ENCODE measurements around the gene PMAIP1.

PMAIP1 gene

DNA sequence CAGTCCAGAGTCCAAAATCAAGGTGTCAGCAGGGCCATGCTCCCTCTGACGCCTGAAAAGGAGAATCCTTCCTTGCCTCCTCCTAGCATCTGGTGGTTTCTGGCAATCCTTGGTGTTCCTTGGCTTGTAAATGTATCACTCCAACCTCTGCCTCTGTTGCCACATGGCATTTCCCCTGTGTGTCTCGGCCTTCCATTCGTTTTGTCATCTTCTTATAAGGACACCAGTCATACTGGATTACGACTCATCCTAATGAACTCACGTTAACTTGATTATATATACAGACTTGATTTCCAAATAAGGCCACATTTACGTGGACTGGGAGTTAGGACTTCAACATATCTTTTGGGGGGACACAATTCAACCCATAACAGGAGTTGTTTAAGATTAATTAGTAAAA lies 15.8 kb downstream of the PMAIP1 start:
- peak in 3 of 4 experiments; percentile 32 to 63 (median 49) for DNase-seq

DNA sequence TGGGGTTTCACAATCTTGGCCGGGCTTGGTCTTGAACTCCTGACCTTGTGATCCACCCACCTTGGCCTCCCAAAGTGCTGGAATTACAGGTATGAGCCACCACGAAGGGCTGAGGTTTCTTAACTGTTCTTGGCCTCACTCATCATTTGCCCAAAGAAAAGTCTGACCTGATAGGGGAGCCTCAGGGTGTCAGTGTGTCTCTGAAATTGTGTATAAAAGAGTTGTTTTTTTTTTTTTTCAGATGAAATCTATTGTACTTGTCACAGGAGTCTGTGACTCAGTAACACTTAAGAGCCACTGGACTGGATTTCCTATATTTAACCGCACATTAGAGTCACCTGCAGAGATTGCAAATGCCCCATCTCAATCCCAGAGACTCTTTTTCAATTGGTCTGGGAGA lies 16.9 kb downstream of the PMAIP1 start:
- no peak for DNase-seq

DNA sequence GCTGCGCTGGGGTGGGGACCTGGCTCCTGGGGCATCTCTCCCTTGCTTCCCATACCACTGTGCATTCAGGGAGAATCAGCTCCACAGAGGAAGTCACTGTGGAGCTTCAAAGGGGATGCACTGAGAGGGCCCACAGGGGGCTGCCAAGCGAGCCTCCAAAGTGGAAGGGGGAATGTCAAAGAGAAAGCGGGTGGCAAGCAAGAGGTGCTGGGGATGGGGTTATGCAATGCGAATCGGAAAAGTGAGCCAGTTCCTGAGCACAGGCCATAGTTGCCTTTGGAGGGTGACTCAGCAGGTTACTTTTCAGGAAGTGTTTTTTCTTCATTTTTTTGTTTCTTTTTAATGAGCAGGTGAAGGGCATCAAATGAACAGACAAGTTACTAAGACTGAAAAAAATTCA lies 17.6 kb downstream of the PMAIP1 start:
- DNase-seq = peak; percentile 56 to 81 (median 76)

DNA sequence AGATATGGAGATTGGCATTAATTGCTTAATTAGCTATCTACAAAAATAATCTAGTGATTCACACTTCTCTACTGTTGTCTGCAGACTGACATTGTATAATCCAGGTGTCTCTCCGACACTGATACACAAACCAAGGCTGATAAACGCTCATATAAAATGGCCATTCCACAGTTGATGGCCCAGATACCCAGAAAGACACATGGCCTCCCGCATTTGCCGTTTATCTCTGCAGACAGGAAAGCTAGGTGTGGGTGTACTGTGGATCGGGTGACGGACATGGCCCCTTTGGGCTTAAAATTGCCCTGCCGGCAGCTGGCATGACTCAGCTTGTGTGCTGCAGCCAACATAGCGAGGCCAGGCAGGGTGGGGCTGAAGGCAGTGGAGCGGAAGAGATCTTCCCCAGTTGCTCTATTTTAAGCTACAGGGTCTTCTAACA lies 18.5 kb downstream of the PMAIP1 start:
- DNase-seq = peak; percentile 49 to 79 (median 76)

DNA sequence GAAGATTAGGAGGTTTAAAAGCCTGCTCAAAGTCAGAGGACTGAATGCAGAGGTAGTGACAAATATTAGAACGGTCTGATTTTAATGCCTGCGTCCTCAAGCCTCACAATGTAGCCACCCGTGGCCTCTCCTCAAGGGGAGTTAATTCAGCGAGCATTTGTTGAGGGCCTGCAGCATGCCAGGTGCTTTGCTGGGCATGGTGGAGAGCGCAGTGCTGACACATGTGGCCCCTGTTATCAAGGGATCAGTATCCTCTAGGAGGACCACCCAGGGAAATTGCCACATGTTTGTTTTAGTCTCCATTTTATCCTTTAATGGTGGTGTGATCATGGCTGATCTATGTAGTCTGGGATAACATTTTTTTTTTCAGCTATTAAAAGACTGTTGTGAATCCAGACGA lies 19.2 kb downstream of the PMAIP1 start:
- no peak for DNase-seq

DNA sequence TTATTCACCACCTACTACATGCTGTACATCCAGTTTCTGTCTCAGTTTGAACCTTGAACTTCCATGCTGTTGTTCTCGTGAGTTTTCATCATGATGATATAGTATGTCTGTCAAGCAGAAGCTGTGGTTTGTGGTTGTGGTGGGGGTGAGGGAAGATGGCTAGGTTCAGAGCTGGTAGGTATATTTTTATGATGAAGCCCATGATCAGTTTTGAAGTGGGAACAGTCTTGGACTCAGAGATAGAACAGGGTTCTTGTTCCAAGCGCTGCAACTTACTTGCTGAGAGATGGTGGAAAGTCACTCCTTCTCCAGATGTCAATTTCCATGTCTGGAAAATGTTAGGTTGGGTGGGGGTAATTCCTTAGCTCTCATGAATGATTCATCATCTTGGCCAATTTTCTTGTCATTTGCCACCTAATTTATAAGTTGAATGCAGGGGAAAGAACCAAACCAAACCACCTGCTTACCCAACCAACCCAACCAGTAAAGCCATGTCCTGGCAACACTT lies 21.6 kb downstream of the PMAIP1 start:
- peak; percentile 43 to 73 (median 65) for DNase-seq

DNA sequence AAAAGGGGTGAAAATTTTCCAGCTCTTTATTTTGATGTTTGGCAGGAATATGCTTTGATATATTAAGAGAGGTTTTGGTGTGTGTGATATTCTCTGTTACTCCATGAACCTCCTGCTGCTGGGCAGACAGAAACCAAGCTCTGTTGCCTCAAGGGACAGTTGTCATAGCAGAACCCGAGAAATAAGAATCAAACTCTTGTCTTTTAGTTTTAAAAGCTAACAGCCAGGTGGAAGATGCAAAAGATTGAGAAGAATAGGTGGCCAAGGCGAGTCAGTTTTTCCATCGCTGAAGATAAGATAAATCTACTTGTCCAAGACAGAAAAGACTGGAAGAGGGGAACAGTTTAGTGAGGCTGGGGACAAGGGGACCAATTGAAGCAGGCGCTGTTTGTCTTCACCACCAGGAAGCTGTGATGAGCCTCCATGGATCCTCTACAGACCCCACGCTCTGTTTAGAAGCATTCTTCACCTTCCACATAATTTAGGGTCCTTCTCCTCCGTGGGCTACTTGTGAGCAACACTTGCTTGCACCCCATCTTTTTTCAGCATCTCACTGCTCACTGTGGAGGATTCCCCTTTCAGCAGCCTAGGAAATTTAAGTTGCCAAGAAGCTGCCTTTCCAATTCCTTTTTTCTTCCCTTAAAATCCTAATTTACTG lies 23.9 kb downstream of the PMAIP1 start:
- DNase-seq = no peak

DNA sequence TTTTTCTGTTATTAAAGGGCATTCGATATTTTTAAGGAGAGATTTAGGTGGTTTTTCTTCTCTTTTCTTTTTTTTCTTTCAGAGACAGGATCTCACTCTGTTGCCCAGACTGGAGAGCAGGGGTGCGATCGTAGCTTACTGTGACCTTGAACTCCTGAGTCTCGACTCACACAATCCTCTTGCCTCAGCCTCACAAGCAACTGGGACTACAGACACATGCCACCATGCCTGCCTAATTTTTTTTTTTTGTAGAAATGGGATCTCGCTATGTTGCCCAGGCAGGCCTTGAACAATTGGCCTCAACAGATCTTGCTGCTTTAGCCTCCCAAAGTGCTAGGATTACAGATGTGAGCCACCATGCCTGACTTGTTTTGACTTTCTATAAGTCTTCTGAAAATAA lies 26.3 kb downstream of the PMAIP1 start:
- DNase-seq = no peak

DNA sequence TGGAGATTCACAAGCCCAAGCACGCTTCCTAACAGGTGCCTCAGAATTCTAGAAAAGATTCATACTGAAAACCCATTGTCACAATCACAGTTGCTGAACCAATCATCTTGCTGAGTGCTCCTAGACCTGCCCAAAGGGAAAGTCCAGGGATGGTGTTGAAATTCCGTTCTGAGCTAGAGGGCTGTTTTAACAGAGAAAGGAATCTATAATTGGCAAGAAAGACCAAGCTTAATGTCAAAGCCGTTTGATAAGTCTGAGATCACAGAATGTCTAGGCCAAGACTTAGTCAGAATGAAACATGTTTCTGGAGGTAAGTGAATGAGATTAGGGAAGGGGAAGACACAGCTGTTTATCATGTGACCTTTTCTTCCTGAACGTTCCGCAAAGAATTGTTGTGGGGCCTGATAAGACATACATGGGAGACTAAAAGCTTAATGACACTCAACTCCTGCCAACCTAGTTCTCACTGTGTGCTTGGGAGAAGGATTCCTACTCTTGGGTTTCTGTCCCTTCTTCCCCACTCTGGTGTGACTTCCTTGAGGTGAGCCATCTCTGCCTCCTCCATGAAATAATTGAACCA lies 27.5 kb downstream of the PMAIP1 start:
- peak in 3 of 4 experiments; percentile 23 to 39 (median 25) for DNase-seq

DNA sequence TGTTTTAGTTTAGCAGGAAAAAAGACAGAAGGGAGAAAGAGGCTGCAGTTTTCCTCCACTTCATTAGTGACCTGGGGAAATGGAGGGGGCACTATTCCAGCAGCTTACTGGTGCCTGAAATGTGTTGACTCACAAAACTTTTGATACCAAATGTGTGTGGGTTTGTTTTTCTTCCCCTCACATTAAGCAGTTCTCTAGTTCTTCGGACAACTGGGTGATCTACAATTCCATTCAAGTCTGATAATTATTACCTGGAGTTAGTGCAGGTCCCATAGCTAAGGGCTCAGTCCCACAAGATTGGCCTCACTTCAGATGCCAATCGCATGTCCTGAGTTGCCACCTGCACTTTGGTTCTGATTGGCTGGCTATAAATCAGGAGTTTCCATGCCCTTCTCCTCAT lies 28.4 kb downstream of the PMAIP1 start:
- DNase-seq = no peak

DNA sequence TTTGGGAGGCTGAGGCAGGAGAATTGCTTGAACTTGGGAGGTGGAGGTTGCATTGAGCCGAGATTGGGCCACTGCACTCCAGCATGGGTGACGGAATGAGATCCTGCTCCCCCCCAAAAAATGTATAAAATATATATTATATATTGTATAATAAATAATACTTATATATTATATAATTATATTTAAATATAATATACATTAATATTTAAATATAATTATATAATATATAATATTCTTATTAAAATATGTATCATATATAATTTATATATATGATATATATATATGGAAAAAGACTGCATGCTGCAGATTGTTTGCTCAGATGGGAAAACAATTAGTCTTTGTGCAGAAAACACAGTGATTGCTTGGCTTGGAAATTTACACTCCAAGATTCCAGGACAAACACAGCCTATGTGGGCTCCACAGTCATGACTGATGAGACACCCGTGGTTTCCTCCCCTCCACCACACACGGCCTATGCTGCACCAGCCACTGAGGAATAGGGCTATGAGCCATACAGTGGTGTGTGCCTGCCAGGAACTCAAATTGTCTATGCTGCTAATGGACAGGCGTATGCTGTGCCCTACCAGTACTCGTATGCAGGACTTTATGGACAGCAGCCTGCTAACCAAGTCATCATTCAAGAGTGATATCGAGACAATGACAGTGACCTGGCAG lies 30.0 kb downstream of the PMAIP1 start:
- DNase-seq = peak in 1 of 4 experiments; percentile 10

DNA sequence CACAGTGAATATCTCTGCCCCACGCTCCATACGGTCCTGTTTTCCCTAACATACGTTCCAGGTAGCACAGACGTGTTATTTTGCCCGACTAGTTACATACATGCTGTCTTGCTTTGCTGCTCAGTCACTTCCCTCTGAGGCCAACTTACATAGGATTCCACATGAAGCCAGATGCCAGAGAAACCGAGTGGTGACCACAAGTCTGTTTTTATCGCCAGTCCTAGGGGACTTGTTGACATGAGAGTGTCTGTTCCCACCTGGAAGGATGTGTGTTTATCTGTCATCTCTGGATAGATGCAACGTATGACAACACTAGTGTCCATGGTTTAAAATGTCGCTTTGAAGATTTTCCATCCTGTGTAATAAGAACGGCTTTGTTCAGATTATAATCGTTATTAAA lies 32.6 kb downstream of the PMAIP1 start:
- DNase-seq = no peak

DNA sequence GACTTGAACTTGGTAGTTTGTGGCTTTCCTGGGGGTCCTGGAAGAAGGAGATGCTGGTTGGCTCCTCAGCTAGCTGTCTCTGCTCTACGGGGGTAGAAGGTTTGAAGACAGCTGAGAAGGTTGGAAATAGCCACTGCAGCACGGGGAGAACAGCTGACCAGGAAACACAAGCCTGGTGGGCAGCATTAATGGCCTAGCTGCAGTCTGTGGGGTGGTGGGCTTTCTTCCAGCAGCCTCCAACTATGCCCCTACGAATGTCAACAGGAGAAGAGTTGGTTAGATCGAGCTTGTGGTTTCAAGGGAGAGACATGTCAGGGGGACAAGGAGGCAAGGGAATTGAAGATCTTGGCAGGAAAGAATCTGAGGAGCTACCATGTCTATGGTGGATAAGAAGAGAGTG lies 38.9 kb downstream of the PMAIP1 start:
- DNase-seq = no peak

DNA sequence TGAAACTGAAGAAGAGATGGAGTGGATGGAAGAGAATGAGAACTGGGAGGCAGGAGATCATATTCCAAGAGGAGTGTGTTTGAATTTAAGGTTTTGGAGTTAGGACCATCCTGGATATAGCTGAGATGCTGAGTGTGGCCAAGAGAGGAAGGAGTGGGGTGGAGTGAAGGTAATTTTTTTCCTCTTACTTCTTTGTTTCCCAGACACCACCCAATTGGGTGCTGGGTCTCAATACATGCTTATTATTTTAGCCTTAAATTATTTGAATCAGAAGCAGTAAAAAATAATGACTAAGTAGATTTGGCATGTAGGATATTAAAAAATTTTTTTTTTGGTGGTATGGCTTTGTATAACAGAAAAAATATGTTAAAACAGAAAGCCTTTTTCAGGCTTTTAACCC lies 39.3 kb downstream of the PMAIP1 start:
- DNase-seq = no peak

DNA sequence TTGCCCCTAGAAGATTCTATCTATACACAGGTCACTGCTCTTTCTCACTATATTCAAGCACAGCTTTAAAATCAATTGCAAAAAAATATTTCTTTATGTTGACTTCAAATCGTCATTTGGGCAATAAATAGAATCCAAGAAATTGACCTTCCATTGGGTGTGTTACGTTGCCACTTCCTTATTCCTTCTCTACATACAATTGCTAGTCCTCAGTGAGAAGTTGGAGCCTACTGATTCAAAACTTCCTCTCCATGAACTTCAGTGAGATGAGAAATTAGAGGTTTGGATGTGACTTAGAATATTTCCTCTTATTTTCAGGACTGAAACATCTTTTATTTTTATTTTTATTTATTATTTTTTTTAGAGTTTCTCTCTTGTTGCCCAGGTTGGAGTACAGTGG lies 40.3 kb downstream of the PMAIP1 start:
- peak in 3 of 4 experiments; percentile 24 to 62 (median 54) for DNase-seq

DNA sequence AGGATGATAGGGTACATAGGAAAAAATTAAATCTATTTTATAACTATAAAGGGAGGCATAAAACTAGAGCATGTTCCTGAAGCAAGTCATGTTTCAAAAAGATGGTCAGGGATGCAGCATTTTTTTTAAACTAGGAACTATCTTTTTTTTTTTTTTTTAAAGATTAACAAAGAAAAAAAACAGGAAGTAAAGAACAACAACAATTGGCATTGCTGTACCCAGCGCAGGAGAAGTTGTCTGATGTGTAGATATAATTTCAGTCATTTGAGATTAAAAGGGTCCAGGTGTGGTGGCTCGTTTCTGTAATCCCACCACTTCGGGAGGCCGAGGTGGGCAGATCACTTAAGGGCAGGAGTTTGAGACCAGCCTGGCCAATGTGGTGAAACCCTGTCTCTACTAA lies 41.5 kb downstream of the PMAIP1 start:
- peak; percentile 20 to 63 (median 42) for DNase-seq

DNA sequence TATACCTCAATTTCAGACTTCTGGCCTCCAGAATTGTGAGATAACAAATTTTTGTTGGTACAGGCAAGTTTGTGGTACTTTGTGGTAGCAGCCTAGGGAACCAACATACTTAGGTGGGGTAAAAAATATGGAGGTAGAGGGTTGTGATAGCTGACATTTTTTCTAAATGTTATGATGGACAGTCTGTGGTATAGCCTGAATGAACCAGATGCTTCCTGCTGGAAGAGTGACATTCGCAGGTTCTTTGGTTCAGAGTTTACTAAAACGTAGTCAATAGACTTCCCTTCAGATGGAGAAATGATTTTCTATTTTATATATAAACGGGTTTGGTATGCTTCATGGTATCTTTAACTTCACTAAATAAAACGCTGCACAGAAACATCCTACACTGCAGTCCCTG lies 42.8 kb downstream of the PMAIP1 start:
- no peak for DNase-seq

DNA sequence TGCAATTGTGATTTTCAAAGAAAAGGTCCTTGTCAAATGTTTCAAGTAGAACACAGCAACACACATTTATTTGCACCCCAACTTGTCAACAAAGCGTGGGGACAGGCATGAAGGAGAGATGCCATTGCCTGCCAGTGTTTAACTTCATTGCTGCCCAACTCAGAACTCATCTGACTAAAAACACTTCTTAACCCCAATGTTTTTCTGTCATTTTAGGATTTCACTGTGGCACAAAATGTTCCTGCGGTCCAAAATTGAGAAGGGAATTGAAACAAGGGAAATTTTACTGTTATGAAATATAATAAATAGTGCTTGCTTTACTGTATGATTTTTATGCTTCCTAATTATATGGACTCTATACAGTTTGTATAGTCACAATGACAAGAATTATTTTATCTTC lies 45.7 kb downstream of the PMAIP1 start:
- no peak for DNase-seq

DNA sequence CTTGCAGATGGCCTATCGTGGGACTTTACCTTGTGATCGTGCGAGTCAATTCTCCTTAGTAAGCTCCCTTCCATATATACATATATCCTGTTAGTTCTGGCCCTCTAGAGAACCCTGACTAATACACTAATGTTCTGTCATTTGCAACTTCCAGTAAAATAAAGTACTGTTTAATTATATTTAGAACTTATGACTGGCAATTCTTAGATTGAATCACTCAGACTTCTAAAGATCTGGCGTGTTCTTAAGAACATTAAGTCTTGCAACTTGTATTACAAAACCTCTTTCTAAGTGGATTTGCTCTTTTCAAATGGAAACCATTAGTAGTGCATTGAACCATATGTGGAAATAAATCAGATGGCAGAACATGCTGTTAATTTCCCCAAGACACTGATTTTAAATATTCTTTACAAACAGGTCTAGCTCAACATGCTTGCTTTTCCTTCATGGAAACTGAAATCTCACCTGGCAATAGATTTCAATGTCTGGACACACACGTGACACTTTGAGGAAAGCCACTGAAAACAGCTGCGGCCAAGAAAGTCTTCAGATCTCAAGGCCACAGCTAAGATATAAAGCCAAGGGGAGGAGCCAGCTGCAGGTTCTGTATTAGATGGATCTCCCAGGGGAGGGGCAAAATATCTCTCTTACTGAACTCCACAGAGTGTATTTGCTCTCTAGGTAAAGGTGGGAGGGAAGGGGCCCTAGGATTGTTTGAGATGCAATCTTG lies 50.6 kb downstream of the PMAIP1 start:
- no peak for DNase-seq

DNA sequence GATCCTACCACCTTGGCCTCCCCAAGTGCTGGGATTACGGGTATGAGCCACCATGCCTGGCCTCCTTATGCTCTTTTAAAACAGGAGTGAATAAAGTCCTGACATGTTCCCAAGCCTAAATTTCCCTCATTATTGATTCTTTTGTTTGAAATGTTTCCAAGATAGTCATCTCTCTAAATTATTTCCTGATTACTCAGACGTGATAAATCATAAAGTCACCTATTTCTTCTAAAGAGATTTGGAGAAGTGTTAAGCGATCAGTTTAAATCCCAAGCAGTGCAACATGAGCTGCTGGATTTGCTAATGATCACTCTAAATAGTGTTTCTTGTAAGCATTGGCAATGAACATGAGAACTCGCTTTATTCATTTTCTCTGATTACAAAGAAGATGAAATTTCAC lies 51.8 kb downstream of the PMAIP1 start:
- DNase-seq = no peak

DNA sequence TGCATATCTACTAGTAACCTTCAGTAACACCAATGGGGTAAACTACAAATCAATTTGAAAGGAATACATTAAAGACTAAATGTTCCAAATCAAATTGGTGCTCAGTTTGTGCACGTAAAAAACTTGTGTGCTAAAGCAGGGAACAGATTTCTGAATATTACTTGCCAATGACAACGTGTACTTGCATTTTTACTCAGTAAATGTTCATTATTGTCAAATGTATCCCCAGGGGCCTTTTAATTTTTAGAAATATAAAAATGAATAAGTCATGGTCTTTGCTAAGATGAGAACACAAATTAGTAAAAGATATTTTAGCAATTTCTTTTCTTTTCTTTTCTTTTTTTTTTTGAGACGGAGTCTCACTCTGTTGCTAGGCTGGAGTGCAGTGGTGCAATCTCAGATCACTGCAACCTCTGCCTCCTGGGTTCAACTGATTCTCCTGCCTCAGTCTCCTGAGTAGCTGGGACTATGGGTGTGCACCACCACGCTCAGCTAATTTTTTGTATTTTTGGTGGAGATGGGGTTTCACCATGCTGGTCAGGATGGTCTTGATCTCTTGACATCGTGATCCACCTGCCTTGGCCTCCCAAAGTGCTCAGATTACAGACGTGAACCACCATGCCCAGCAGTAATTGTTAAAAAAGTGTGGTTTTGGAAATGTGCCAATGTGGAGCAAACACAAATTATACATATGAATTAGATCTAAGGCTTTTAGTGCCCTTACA lies 52.6 kb downstream of the PMAIP1 start:
- DNase-seq = no peak

Measured in suppressor macrophage (primary cell).